GDM1 (cell line): ENCODE data around the gene UBTD1.
"Not testable (repeated sequence)": the region's sequence is repeated elsewhere in the genome, so short reads cannot be mapped to it uniquely, and the experiment has no call there.

Experiments used
- DNase-seq: peaks from one replicate; lab custom pipeline; 2025; lab: John Stamatoyannopoulos, UW

The UBTD1 gene

DNA sequence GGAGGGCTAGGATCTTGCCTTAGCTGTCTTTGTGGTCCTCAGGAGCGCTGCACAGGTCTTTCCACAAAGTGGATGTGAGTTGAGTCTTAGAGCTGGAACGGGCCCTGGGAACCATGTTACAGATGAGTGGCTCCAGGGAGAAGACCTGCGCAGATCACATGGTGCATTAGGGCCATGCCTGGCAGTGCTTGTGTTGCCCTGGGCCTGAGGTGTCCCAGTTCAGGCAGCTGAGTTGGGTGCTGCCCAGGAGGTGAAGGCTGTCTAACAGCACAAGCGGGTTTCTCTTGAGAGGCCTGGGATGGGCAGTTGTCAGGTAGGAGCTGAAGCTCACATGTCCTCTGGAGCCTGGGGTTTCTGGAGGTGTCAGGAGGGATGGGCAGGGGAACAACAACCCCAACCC is 40.1 kb downstream of the UBTD1 start:
- no peak for DNase-seq

DNA sequence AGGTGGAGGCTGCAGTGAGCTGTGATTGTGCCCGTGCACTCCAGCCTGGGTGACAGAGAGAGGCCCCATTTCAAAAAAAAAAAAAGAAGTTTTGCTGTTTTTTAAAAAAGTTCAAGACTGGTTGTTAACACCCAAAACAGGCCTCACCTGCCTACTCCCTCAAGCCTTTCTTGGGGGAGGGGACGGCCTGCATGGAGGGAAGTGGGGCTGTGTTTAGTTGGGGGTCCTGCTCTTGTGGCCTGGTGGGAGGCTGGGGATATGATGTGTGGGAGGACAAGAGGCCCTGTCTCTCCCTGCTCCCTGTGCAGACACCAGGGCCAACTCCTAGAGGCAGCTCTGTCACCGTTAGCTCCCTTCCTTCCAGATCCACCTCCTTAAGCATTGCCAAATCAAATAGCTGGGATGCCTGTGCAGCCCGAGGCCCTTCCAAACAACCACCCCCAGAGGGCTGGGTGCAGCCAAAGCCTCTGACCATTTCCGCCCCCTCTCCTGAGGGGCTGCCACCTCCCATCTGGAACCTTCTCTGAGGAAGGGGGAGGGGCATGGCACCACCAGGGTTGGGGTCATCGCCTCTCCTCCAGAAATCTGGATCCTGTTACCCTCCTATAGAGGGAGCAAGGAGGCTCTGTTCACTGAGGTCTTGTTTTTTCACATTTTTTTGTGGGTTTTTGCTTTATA is 40.9 kb downstream of the UBTD1 start:
- no peak for DNase-seq

DNA sequence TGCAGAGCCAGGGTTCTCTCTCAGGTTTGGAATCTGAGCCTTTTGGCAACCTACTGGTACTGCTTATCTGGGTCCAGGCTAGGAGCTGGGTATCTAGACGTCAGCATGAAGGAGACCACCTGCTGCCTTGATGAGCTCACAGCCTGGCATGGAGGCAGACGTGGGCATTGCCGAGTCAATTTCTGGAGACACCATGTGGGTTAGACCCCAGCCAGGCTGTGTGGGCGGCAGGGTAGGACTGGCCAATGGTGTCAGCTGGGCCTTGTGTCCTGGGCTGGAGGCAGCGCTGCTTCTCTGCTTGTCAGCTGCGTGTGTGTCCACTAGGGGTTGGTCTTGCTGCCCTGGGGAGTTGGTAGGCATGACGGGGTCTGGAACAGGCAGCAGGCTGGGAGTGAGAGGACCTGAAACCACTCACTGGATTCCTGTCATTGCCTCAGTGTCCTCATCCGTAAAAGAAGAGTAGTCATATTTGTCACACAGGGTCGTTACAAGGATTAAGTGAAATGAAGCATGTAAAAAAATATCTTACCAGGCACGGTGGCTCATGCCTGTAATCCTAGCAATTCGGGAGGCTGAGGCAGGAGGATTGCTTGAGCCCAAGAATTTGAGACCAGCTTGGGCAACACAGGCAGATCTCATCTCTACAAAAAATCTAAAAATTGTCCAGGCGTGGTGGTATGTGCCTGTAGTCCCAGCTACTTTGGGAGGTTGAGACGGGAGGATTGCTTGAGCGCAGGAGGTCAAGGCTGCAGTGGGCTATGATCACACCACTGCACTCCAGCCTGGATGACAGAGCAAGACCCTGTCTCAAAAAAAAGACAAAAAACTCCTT is 42.2 kb downstream of the UBTD1 start:
- no peak for DNase-seq

DNA sequence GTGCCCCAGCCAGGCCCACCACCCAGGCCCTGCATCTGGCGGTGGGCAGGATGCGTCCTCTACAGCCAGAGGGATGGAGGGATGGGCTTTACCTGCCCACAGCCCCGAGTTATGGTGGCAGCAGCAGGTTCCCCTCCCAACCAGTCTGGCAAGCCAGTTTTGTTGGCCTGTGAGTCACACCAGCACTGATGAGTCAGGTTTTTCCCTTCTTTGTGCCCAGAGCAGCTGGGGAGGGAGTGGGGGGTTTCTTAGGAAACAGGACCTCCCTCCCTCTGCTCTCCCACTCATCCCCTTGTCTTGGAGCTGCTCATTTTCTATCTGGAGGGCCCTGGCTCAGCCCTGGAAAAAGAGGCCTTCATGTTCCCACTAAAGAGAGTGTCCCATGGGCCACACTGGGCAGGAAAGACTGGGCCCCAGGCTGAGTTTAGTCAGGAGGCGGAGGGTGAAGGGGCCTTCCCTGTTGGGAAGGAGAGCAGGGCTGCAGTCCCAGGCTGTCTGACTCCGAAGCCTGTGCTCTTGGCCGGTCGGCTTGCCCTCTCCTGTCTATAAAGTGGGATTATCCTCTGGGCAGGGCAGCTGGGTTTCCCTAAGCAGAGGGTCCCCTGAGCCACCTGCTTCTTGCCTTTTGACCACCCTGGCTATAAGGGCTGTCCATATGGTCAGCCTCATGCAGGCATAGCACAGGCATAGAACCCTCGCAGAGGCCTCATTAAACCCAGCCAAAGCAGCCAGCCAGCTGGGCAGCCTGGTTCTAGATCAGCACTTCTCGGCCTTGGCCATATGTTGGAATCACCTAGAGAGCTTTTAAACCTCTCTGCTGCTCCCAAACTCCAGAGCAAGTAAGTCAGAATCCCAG is 43.7 kb downstream of the UBTD1 start:
- peak; percentile 49 for DNase-seq

DNA sequence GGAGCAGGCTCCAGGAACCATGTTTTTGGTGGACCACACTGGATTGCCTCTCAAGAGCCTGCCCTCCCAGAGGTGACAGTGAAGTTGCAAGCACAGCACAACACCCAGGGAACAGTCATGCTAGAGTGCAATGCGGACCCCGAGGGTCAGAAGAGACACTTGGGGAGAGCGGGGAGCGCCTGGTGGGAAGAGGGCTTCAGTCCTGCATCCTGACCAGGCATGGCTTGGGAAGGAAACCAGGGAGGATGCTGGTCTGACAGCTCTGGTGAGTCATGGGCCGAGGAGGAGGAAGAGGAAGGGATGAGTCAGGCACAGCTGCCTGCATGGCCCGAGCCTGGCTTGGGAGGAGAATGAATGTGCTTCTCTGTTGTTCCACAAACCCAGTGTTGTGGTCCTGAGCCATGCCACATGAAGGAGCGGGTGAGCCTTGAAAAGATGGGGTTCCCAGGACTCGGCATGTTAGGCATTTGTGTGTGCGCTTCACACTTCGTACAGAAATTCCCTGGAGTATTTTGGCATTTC is 44.4 kb downstream of the UBTD1 start:
- DNase-seq = peak; percentile 84

DNA sequence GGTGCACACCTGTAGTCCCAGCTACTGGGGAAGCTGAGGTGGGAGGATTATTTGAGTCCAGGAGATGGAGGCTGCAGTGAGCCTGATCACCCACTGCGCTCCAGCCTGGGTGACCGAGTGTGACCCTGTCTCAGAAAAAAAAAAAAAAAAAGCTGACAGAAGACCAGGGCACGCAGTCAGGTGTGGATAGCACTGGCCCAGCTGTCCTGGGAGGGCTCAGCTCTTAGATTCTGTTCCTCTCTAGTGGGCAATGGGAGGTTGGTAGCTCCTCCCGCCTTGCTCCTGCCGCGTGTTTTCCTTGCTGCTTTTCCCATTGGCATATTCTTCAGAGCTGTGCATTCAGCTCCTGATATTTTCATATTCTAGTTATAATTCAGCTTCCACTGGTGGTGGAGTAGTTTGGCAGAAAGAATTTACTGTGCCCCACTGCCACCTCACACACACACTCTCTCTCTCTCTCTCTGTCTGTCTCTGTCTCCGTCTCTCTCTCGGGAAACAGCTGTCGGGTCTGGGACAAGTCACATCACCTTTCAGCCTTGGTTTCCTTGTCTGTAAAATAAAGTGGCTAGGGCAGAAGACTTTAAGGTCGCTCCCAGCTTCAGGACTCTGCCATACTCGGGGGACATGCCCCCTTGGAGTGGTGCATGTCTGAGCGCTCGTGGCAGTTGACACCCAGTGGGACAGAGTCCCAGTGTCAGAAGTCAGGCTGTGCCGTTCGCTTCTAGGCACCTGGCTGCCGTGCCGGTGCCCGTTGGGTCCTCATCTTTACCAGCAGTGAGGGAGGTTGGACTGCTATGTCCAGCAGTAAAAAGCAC is 47.9 kb downstream of the UBTD1 start:
- no peak for DNase-seq

DNA sequence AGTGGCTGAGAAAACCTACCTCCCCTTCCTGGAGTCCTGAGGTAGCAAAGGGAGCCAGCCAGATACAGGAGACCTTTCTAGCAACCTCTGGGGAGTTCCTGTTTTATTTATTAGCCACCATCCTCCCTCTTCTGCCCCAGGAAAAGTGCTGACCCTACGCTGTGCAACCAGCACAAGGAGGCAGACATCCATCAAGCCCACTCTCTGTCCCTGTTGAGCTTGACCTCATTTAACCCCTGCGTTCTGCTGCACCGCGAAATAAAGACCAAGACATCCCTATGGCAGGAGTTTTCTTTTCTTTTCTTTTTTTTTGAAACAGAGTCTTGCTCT is 48.5 kb downstream of the UBTD1 start:
- no peak for DNase-seq

DNA sequence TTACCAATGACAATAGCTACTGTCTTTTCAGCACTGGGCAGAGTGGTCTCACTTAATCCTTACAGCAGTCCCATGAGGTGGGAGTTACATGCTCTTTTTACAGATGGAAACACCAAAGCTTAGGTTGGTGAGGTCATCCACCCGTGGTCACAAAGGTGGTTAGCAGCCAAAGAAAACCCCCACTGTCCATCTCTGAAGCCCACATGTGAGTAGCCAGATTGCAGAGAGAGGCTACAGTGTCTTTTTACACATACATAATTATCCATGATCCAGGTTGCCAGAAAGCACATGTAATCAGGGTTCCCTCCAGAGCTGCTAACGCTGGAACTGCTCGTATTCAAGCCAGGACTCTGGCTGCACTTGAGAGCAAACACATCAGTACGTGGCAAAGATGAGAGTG is 49.2 kb downstream of the UBTD1 start:
- no peak for DNase-seq

DNA sequence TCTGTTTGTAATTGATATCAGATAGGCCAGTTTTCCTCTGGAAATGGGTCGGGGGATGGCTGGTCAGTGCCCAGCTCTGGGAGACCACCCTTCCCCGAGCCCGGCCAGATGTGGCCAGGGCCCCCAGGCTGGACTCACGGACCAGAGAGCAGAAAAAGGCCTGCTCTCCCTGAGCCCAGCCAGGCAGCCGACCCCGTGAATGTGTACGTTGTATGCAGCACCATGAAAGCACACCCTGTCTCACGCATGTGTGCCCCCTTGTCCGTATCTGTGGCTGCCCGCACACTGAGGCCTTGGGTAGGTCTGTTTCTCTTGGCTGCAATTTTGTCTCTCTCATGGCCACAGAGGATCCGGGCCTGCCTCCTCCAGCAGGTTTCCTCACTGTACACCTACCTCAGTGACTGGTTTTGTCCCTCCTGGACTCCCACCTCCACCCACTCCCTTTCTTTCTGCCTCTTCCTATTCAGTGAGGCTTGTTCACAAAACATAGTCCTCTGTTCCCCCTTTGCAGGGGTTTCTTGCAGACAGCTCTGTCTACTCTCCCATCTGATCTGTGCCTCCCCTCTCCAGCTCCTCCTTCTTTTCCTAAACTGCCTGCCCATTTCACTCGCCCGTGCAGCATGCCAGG is 50.2 kb downstream of the UBTD1 start:
- DNase-seq = no peak

DNA sequence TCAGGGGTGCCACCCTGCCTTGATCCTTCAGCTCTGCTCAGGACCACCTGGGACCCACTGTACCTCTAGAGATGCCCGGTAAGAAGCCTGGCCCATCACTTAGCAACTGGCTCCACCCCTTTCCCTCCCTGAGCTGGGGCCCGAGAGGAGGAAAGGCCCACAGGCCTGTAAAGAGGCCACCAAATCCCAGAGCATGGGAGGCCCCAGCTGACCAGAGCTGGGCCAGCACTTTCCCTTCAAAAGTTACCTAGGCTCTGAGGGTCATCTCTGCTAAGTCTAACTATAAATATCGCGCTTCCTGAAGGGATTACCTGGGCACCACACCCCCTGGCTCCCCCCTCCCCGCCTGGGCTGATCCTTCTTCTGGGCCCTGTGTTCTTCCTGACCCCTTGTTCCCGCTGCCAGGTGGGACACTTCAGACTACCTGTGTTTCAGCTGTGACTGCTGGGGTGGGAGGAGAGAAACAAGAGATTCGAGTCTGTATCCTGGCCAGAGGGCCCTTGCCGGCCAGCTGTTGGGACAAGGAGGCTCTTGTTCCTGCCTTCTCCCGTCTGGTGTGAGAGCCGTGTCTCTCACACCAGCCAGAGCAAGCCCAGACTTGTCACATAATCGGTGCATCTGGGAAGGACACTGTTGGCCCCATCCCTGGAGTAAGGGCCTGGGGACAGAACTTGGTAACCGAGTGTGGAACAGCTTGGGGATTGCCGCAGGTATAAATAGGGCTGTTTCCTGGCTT is 51.0 kb downstream of the UBTD1 start:
- DNase-seq = no peak

DNA sequence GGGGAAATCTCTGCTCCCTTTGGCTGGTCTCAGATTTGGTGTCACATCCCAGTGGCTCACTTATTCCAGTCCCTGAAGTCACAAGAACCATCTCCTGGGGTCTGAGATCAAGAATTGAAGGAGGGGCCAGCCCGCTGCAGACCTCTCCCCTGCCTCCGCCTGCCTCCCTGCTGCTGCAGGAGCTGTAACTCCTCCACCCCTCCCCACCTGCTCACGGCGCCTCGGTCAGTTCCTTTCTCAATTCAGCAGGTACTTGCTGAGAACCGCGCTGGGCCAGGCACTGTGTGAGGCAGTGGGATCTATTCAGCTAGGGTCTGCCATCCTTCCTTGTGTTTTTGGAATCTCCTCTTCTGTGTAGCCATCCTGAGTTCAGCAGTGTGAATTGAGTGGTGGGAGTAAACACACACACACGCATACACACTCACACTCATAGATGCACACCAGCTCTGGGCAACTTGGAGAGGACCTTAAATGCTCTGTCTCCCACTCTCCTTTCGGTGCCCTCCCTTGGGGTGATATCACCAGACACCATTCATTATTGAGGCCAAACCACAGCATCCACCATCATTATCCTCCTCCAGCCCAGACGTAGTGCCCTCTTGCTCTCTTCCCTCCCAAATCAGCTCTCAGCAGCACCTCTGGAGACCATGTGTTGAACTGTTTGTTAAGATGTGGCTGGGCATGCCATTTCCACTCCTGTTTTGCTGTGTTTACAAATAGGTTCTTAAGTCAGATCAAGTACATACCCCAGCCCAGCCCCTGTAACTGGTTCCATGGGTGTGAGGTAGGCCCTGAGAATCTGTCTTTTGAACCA is 51.8 kb downstream of the UBTD1 start:
- no peak for DNase-seq

DNA sequence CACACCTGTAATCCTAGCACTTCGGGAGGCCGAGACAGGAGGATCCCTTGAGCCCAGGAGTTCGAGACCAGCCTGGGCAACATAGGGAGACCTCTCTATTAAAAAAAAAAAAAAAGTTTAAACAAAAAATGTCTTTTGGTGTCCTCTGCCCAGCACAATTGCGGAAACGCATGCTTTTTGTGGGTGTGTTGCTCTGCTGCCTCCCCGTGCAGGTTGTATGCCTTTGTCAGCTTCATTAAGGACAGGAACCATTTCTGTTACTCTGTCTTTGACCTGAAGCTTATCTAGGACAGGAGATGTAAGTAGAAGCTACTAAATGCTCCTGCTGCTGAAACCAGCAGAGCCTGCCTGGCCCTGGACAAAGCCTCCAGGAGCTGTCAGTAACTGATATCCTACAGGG is 52.5 kb downstream of the UBTD1 start:
- DNase-seq = no peak

DNA sequence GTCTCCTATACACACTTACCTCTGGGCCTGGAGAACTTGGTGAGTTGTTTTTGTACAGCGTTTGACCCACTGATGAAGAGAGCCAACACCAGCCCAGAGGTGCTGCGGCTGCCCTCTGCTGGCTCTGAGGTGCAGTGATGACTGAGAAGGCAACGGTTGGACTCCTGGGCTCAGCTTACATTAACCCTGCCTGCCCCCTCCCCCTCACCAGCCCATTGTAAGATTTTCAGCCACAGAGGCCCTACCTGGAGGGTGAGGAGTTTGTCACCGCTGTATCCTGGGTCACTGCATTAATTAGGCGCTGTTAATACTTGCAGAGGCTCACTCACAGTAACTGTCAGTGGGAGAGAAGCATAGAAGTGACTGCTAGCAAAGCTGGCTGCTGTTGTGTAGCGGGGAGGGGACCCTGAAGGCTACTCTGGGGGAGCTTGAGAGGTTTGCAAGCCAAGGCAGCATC is 54.9 kb downstream of the UBTD1 start:
- peak; percentile 56 for DNase-seq

DNA sequence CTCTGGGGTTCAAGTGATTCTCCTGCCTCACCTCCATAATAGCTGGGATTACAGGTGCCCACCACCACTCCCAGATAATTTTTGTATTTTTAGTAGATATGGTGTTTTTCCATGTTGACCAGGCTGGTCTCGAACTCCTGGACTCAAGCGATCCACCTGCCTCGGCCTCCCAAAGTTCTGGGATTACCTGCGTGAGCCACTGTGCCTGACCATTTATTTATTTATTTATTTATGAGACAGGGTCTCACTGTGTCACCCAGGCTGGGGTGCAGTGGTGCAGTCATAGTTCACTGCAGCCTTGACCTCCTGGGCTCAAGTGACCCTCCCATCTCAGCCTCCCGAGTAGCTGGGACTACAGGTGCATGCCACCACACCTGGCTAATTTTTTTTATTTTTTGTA is 55.6 kb downstream of the UBTD1 start:
- not testable (repeated sequence) for DNase-seq

DNA sequence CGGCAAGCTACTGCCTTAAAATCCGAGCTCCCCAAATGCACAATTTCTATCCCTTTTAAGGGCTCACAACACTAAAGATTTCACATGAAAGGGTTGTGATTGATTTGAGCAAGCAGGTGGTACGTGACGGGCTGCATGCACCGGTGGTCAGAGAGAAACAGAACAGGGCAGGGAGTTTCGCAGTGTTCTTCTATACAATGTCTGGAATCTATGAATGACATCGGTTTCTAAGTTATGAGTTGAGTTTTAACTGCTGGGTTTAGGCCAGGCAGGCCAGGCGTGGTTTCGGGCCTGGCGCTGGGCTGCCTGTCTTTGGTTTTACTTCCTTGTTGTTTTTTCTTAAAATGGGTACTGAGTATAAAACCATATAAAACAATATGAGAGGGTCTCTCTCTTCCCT is 56.8 kb downstream of the UBTD1 start:
- not testable (repeated sequence) for DNase-seq

DNA sequence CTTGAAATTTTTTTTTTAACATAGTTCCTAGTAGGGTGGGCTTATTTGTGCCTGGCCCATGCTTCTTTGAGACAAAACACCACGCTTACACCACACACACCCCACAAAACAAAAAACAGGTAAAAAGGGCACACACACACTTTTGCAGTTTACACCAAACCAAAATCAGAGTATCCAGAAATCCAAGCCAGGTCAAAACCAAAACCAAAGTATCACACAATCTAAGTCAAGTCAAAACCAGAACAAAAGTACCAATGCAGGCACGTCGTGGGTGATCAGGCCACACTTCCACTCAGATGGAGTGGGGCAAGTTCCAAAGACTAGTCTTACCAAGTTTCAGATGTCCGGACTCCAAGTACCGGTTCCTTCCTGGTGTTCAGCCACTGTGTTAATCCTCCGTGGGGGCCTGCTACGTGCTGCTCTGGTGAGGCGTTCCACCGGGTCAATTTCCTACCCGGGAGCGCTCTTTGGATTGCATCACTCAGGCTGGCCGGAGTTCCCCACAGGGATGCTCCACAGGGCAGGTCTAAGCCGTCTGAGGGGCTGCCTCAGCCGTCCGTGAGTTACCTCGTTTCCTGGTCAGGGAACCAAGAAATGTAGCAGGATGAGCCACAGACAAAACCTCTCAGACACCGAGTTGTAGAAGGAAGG is 62.1 kb downstream of the UBTD1 start:
- not testable (repeated sequence) for DNase-seq

DNA sequence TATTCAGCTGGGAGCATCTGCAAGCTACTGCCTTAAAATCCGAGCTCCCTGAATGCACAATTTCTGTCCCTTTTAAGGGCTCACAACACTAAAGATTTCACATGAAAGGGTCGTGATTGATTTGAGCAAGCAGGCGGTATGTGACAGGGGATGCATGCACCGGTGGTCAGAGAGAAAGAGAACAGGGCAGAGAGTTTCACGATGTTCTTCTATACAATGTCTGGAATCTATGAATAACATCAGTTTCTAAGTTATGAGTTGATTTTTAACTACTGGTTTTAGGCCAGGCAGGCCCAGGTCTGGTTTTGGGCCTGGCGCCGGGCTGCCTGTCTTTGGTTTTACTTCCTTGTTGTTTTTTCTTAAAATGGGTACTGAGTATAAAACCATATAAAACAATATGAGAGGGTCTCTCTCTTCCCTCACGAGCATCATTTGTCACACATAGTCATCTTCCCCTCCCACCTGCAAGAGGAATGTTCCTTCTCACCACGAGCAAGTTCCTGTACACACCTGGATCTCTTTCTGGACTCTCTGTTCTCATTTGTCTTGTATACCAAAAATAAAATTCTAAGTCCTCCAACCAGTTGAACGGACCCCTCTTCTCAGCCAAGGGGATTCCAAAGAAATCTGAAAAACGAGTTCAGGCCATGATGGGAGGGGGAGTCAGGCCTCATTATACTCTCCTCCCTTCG is 62.8 kb downstream of the UBTD1 start:
- DNase-seq = not testable (repeated sequence)

DNA sequence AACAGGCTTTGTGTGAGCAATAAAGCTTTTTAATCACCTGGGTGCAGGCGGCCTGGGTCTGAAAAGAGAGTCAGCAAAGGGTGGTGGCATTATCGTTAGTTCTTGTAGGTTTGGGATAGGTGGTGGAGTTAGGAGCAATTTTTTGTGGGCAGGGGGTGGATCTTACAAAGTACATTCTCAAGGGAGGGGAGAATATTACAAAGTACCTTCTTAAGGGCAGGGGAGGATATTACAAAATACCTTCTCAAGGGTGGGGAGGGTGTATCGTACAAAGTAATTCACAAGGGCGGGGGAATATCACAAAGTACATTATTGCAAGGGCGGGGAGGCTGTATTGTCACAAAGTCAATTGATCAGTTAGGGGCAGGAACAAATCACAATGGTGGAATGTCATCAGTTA is 63.6 kb downstream of the UBTD1 start:
- DNase-seq = not testable (repeated sequence)
